Measurements from ENCODE around the gene GUCY2F. TPM values are rescaled to one million over a fixed set of nuclear protein-coding genes. Genes with fewer than 3 reads are reported as not detected.

The GUCY2F gene
- total RNA-seq, 1 donor from 2014 or later, result 0.07 TPM

DNA sequence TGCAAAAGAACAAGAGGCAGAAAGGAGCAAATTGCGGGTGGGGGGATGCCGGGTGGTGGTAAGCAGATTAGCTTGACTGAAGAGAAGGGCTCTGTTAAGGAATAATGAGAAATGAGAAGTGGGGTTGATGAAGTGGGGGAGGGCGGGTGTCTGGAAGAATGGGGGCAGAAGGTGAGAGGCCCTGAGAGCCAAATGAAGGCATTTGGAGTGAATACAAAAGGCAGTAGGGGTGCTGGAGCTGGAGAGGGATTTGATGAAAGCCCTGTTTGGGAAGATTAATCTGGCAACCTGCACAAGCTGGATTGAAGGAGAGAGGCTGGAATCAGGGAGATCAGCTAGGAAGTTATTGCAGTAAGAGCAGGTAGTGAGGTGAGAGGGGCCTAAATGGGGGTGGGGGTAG lies 82.1 kb downstream of the GUCY2F start:
- Histone ChIP-seq H3K4me3 (no peak overlapping the region), H3F3A (ENCODE audit: low read depth) (peaks cover 62% of the 10 kb centered on the region), H4K20me1 (ENCODE audit: low read depth) (no peaks in the 10 kb centered on the region), H3K79me2 (ENCODE audit: low read depth) (no peaks in the 10 kb centered on the region), H3K9me3 (ENCODE audit: low read depth) (no peaks in the 10 kb centered on the region), H3K27ac (peak overlapping the region; percentile 91), H2AFZ (replicated peaks) (no peak overlapping the region), H3K36me3 (no peaks in the 10 kb centered on the region), H3K4me1 (peaks cover 84% of the 10 kb centered on the region), H3K9ac (no peak overlapping the region), H3K27me3 (no peaks in the 10 kb centered on the region), H3K4me2 (peak overlapping the region; percentile 49)
- Mint-ChIP-seq H3K36me3 (no peaks in the 10 kb centered on the region), H3K27me3 (ENCODE audit: insufficient read depth, low read depth) (peaks cover 10% of the 10 kb centered on the region), H3K27ac (peak overlapping the region; percentile 83), H3K4me1 (peaks cover 87% of the 10 kb centered on the region), H3K9me3 (no peaks in the 10 kb centered on the region), H3K4me3 (peak overlapping the region; percentile 1)
- peak; percentile 86 for DNase-seq (ENCODE audit: low spot score)
- TF ChIP-seq CTCF (IDR thresholded peaks at IDR 0.05) (no peak), EZH2phosphoT487 (IDR thresholded peaks at IDR 0.05) (peak; percentile 40)

DNA sequence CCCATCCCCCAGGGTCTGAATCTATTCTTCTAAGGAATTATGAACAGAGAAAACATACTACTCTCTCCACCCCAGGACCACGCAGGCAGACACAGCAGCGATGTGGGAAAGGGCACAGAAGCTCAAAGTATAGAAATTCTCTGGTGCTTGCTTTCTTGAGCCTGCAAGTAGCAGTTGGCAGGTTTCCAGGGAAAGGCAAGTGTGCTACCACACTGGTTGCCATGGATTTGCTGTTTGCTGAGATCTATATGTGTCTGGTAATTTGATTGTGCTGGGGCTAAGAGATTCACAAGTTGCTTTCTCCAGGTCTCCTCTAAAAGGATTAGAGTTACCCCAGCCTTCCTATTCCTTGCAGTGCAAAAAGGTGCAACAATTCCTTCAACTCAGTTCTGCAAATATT lies 83.1 kb downstream of the GUCY2F start:
- peaks cover 10% of the 10 kb centered on the region for H3K27me3 Mint-ChIP-seq (ENCODE audit: insufficient read depth, low read depth)
- Histone ChIP-seq H4K20me1 (ENCODE audit: low read depth) (no peaks in the 10 kb centered on the region), H3K27me3 (no peaks in the 10 kb centered on the region), H3K9me3 (ENCODE audit: low read depth) (no peaks in the 10 kb centered on the region), H3K79me2 (ENCODE audit: low read depth) (no peaks in the 10 kb centered on the region), H3K4me2 (peak overlapping the region; percentile 49), H3K4me3 (no peak overlapping the region), H3F3A (ENCODE audit: low read depth) (peaks cover 52% of the 10 kb centered on the region), H3K9ac (no peak overlapping the region), H3K4me1 (peaks cover 76% of the 10 kb centered on the region), H2AFZ (replicated peaks) (no peak overlapping the region), H3K36me3 (no peaks in the 10 kb centered on the region), H3K27ac (peak overlapping the region; percentile 91)
- no peak for TF ChIP-seq EZH2 (IDR thresholded peaks at IDR 0.05)
- TF ChIP-seq EZH2phosphoT487 (IDR thresholded peaks at IDR 0.05), result no peak
- TF ChIP-seq CTCF (IDR thresholded peaks at IDR 0.05), result no peak
- peak overlapping the region; percentile 81 for H3K27ac Mint-ChIP-seq
- H3K36me3 Mint-ChIP-seq, result no peaks in the 10 kb centered on the region
- peaks cover 4% of the 10 kb centered on the region for H3K9me3 Mint-ChIP-seq
- H3K4me3 Mint-ChIP-seq, result peak overlapping the region; percentile 56
- peaks cover 85% of the 10 kb centered on the region for H3K4me1 Mint-ChIP-seq
- DNase-seq (ENCODE audit: low spot score), result no peak

DNA sequence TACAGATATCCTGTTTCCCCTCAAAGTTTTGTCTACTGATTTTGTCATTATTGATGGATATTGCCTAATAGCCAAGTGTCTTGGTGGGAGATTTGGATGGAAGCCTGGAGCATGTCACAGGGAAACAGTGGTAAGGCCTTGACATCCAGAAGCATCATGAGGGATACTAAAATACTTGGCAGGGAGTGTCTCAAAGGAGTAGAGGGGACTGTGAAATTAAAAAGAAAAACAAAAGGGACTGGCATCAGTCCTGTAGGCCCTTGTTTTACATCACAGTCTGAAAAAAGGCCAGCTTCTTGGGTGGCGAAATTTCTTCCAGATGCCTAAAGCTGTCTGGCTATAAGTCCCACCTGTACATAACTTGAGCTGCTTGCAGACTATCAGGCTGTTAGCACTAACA lies 83.8 kb downstream of the GUCY2F start:
- H3K27me3 ChIP-seq, result no peaks in the 10 kb centered on the region
- Mint-ChIP-seq H3K4me1 (peaks cover 78% of the 10 kb centered on the region), H3K27ac (peak overlapping the region; percentile 90), H3K4me3 (no peak overlapping the region), H3K27me3 (ENCODE audit: insufficient read depth, low read depth) (peaks cover 9% of the 10 kb centered on the region), H3K36me3 (no peaks in the 10 kb centered on the region), H3K9me3 (peaks cover 4% of the 10 kb centered on the region)
- peaks cover 71% of the 10 kb centered on the region for H3K4me1 ChIP-seq
- no peak overlapping the region for H3K4me3 ChIP-seq
- H3K4me2 ChIP-seq, result peak overlapping the region; percentile 49
- no peaks in the 10 kb centered on the region for H4K20me1 ChIP-seq (ENCODE audit: low read depth)
- H3F3A ChIP-seq (ENCODE audit: low read depth), result peaks cover 44% of the 10 kb centered on the region
- no peak for TF ChIP-seq CTCF (IDR thresholded peaks at IDR 0.05)
- no peak for TF ChIP-seq EZH2phosphoT487 (IDR thresholded peaks at IDR 0.05)
- no peak for TF ChIP-seq EZH2 (IDR thresholded peaks at IDR 0.05)
- no peaks in the 10 kb centered on the region for H3K79me2 ChIP-seq (ENCODE audit: low read depth)
- H3K9me3 ChIP-seq (ENCODE audit: low read depth), result no peaks in the 10 kb centered on the region
- no peak for DNase-seq (ENCODE audit: low spot score)
- H2AFZ ChIP-seq (replicated peaks), result no peak overlapping the region
- H3K36me3 ChIP-seq, result no peaks in the 10 kb centered on the region
- H3K27ac ChIP-seq, result peak overlapping the region; percentile 50
- H3K9ac ChIP-seq, result no peak overlapping the region

Data from neural progenitor cell (in vitro differentiated cells).